ENCODE data around the gene UPF3B.
"Not testable (repeated sequence)": the region's sequence is repeated elsewhere in the genome, so short reads cannot be mapped to it uniquely, and the experiment has no call there.

The UPF3B gene

DNA sequence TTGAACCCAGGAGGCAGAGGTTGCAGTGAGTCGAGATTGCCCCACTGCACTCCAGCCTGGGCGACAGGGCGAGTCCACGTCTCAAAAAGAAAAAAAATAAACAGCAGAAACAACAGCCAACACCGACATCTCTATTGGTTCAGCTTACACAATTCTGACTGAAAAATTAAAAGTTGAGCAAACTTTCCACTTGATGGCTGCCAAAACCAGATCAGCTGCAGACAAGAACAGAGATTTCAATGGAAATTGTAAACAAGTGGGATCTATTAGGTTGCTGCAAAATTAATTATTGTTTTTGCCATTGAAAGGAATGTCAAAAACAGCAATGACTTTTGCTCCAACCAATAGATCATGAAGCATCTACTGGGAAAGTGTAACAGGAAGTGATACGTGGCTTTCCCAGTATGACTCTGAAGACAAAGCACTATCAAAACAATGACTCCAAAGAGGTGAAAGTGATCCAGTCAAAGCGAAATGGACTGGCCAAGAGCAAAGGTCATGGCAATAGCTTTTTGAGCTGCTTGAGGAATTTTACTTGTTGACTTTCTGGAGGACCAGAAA, 26.3 kb downstream of the UPF3B start:
- TF ChIP-seq, protein P1, sequence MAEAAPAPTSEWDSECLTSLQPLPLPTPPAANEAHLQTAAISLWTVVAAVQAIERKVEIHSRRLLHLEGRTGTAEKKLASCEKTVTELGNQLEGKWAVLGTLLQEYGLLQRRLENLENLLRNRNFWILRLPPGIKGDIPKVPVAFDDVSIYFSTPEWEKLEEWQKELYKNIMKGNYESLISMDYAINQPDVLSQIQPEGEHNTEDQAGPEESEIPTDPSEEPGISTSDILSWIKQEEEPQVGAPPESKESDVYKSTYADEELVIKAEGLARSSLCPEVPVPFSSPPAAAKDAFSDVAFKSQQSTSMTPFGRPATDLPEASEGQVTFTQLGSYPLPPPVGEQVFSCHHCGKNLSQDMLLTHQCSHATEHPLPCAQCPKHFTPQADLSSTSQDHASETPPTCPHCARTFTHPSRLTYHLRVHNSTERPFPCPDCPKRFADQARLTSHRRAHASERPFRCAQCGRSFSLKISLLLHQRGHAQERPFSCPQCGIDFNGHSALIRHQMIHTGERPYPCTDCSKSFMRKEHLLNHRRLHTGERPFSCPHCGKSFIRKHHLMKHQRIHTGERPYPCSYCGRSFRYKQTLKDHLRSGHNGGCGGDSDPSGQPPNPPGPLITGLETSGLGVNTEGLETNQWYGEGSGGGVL (tag by site-specific recombination; IDR thresholded peaks at IDR 0.05), result no peak
- TF ChIP-seq ZNF560 (tag by site-specific recombination; IDR thresholded peaks at IDR 0.05; ENCODE audit: borderline replicate concordance), result no peak
- no peak for TF ChIP-seq ZNF561 (tag by site-specific recombination; IDR thresholded peaks at IDR 0.05; ENCODE audit: borderline replicate concordance)
- TF ChIP-seq PRDM1 (tag by site-specific recombination; IDR thresholded peaks at IDR 0.05), result peak; percentile 82
- TF ChIP-seq ZNF792 (tag by site-specific recombination; IDR thresholded peaks at IDR 0.05), result no peak
- POLR2A ChIA-PET, result interaction anchor here (1.3 kb wide), 1 partner anchor 37 kb away, joined by 3 read pairs; no protein-coding TSS in a partner anchor
- CTCF ChIA-PET, result interaction anchor here (1.9 kb wide), 1 partner anchor 54 kb away, joined by 8 read pairs; no protein-coding TSS in a partner anchor
- Histone ChIP-seq H3K27ac (ENCODE audit: extremely low read depth, low read depth, low read length) (no peak overlapping the region), H3K4me1 (ENCODE audit: control insufficient read depth, insufficient read depth, low read length) (no peaks in the 10 kb centered on the region), H3K9me3 (ENCODE audit: control insufficient read depth, insufficient read depth, low read depth, low read length) (no peaks in the 10 kb centered on the region), H3K4me3 (ENCODE audit: low read depth, low read length) (no peak overlapping the region), H3K36me3 (ENCODE audit: control insufficient read depth in 2 of 2, insufficient read depth in 1 of 2, low read length in 2 of 2) (peaks cover 5 to 17% of the 10 kb centered on the region in 2 experiments; a peak in 2 of 3 replicates)

DNA sequence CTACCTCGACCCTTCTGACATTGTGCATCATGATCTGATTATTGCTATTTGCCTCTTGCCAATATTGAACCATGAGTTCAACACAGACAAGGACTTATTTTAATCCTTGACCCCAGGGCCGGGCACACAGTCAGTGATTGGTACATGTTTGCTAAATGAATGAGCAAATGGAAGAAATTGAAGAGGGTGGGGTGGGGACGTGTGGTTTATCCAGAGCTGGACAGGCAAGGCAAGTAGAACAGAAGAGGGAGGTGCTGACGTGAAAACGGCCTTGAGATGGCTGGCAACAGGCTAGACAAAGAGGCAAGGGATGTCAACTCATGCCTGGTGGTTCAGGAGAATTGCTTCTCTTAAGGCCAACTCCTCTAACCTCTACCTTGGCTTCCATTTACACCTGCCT, 28.5 kb downstream of the UPF3B start:
- H3K9me3 ChIP-seq (ENCODE audit: control insufficient read depth, insufficient read depth, low read depth, low read length); H3K36me3 ChIP-seq (ENCODE audit: control insufficient read depth in 2 of 2, insufficient read depth in 1 of 2, low read length in 2 of 2); CTCF ChIA-PET; H3K4me1 ChIP-seq (ENCODE audit: control insufficient read depth, insufficient read depth, low read length); H3K4me3 ChIP-seq (ENCODE audit: low read depth, low read length); H3K27ac ChIP-seq (ENCODE audit: extremely low read depth, low read depth, low read length); POLR2A ChIA-PET: not testable (repeated sequence)

DNA sequence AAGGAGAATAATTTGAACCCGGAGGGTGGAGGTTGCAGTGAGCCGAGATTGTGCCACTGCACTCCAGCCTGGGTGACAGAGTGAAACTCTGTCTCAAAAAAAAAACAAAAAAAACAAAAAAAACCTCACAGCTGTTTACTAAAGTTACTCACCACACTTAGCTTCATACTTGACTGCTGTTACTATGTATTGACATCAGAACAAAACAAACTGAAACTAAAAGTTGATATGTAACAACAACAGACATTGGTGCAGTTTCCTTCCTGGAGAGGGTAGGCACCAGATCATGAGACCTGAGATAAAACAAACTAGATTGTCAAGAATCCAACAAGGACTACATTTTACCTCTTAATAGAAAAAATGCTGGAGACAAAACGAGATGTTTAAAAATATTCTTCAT, 31.1 kb downstream of the UPF3B start:
- H3K36me3 ChIP-seq (ENCODE audit: control insufficient read depth in 2 of 2, insufficient read depth in 1 of 2, low read length in 2 of 2); H3K4me3 ChIP-seq (ENCODE audit: low read depth, low read length); H3K9me3 ChIP-seq (ENCODE audit: control insufficient read depth, insufficient read depth, low read depth, low read length); H3K4me1 ChIP-seq (ENCODE audit: control insufficient read depth, insufficient read depth, low read length); H3K27ac ChIP-seq (ENCODE audit: extremely low read depth, low read depth, low read length); POLR2A ChIA-PET: not testable (repeated sequence)
- CTCF ChIA-PET, result interaction anchor here (0.6 kb wide), 1 partner anchor 765 kb away, joined by 3 read pairs; no protein-coding TSS in a partner anchor

DNA sequence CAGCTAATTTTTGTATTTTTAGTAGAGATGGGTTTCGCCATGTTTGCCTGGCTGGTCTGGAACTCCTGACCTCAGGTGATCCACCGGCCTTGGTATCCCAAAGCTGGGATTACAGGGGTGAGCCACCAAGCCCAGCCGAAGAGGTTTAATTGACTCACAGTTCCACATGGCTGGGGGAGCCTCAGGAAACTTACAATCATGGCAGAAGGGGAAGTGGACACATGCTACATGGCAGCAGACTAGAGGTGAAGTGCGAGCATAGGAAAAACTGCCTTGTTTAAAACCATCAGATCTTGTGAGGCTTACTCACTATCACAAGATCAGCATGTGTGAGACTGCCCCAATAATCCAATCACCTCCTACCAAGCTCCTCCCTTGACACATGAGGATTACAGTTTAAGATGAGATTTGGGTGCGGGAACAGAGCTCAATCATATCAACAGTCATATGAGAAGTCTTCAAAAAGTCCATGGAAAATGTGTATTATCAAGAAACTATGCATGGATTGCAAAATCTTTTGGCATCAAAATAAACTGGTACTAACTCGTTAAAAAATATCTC, 35.6 kb downstream of the UPF3B start:
- no peak overlapping the region for H3K27ac ChIP-seq (ENCODE audit: extremely low read depth, low read depth, low read length)
- POLR2A ChIA-PET, result interaction anchor here (1.1 kb wide), 1 partner anchor 26 kb away, joined by 4 read pairs; the partner anchor contains the start of gene RPL39
- no peak overlapping the region for H3K4me3 ChIP-seq (ENCODE audit: low read depth, low read length)
- H3K9me3 ChIP-seq (ENCODE audit: control insufficient read depth, insufficient read depth, low read depth, low read length), result no peaks in the 10 kb centered on the region
- no peaks in the 10 kb centered on the region for H3K36me3 ChIP-seq (ENCODE audit: control insufficient read depth in 2 of 2, insufficient read depth in 1 of 2, low read length in 2 of 2)
- CTCF ChIA-PET, result no interaction called here
- TF ChIP-seq SCRT1 (tag by site-specific recombination; IDR thresholded peaks at IDR 0.05; ENCODE audit: borderline replicate concordance), result no peak
- no peak for TF ChIP-seq ZNF24 (tag by site-specific recombination; IDR thresholded peaks at IDR 0.05)
- no peak for TF ChIP-seq ZNF335 (tag by site-specific recombination; conservative IDR thresholded peaks at IDR 0.05)
- TF ChIP-seq ZNF501 (tag by site-specific recombination; IDR thresholded peaks at IDR 0.05), result no peak
- no peak for TF ChIP-seq ZNF785 (tag by site-specific recombination; IDR thresholded peaks at IDR 0.05)
- no peak for TF ChIP-seq YY2 (tag by site-specific recombination; IDR thresholded peaks at IDR 0.05)
- TF ChIP-seq, protein P2, sequence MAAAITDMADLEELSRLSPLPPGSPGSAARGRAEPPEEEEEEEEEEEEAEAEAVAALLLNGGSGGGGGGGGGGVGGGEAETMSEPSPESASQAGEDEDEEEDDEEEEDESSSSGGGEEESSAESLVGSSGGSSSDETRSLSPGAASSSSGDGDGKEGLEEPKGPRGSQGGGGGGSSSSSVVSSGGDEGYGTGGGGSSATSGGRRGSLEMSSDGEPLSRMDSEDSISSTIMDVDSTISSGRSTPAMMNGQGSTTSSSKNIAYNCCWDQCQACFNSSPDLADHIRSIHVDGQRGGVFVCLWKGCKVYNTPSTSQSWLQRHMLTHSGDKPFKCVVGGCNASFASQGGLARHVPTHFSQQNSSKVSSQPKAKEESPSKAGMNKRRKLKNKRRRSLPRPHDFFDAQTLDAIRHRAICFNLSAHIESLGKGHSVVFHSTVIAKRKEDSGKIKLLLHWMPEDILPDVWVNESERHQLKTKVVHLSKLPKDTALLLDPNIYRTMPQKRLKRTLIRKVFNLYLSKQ (tag by site-specific recombination; IDR thresholded peaks at IDR 0.05; ENCODE audit: borderline replicate concordance), result no peak
- H3K4me1 ChIP-seq (ENCODE audit: control insufficient read depth, insufficient read depth, low read length), result no peaks in the 10 kb centered on the region
